ENCODE measurements around the gene TRIM71.
"Not testable (repeated sequence)": the region's sequence is repeated elsewhere in the genome, so short reads cannot be mapped to it uniquely, and the experiment has no call there.

Gene TRIM71

DNA sequence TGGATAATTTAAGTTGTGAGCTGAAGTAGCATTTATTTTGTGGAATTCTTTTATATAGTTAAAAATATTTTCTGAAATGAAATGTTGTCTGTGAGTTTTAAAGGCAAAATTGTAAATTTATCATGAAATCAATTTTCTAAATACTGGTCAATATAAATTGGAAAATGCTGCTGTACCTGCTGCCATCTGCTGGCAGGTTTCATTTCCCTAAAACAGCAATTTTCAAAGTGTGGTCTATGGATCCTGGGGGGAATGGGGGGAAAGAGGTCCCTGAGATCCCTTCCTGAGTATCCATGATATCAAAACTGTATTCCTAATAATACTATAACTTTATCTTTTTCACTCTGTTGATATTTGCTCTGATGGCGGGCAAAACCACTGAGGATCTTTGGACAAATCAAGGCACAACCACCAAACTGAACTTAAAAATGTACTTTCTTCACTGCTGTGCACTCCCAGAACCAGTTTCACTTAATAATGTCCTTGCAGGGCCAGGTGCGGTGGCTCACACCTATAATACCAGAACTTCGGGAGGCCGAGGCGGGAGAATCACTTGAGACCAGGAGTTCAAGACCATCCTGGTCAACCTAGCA lies 116.4 kb downstream of the TRIM71 start:
- no peak for DNase-seq (ENCODE audit: low read depth)

GRCh38 chr3:32937331-32937730 lies 119.5 kb downstream of the TRIM71 start:
- no peak for DNase-seq (ENCODE audit: low read depth)

- DNase-seq (ENCODE audit: low read depth) = not testable (repeated sequence)
Observed at GRCh38 chr3:32939531-32940284, 121.9 kb downstream of the TRIM71 start.

GRCh38 chr3:32940726-32941125 lies 122.9 kb downstream of the TRIM71 start:
- no peak for DNase-seq (ENCODE audit: low read depth)

GRCh38 chr3:32945136-32945535 lies 127.3 kb downstream of the TRIM71 start:
- no peak for DNase-seq (ENCODE audit: low read depth)

DNA sequence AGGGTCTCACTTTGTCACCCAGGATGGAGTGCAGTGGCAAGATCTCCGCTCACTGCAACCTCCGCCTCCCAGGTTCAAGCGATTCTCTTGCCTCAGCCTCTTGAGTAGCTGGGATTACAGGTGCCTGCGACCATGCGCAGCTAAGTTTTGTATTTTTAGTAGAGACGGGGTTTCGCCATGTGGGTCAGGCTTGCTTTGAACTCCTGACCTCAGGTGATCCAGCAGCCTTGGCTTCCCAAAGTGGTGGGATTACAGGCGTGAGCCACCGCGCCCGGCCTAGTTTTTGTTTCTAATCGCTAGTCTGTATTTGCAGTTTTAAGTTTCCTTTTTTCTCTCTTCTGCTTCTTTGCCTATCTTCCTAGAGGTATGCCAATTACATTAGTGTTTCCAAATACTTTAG lies 127.8 kb downstream of the TRIM71 start:
- not testable (repeated sequence) for DNase-seq (ENCODE audit: low read depth)

- DNase-seq (ENCODE audit: low read depth) = no peak
Observed at GRCh38 chr3:32946973-32947788, 129.4 kb downstream of the TRIM71 start.

All from HS-27A (cell line).